ENCODE measurements around the gene PGGHG.
"Not testable (repeated sequence)": the region's sequence is repeated elsewhere in the genome, so short reads cannot be mapped to it uniquely, and the experiment has no call there.

The PGGHG gene

DNA sequence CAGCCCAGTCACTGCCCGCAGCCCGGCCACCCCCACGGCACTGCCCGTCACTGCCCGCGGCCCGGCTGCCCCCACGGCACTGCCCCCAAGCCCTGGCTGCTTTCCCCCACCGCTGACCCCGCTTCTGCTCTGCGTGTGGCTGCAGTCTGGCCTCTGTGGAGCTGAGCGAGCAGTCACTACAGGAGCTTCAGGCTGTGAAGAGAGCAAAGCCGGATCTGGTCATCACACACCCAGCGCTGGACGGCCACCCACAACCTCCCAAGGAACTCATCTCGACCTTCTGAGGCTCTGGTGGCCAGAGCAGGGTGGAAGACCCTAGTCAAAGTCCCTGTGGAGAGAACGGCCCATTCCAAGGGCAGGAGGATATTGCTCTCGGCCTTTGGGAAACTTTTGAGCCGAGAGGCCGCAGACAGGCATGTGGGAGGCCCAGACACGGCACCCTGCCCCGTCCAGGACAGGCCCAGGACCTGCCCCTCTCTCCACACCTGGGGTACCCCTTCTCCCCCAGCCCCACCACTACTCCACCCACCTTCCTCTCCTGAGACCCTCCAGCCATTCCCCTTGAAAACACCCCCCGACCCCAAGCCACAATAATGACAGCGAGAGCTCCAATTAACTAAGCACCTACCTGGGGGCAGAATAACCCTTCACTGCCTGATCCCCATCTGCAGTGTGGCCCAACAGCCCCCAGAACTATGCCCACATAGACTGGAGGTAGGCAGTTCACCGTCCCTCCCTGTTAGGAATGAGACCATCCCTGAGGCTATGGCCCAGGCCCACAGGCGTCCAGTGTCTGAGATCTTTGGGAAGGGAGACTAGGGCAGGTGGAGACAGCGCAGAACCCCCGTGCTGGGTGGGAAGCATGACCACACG is 3.7 kb upstream of the PGGHG start:
- no peak for DNase-seq (ENCODE audit: low read depth in 2 of 2)

DNA sequence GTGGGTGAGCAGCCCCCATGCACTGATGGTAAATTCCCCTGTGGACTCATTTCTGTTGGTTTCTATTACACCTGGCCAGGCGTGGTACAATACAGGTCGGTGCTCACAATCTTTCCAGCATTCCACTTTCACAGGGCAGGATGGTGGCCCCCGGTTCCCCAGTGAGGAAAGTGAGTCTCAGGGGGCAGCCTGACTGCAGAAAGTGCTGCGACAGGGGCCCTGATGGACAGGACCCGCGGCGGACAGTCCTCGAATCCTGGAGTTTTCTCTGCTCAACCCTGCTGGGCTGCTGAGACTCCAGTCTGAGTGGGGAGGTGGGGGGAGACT is 3.1 kb upstream of the PGGHG start:
- DNase-seq (ENCODE audit: low read depth in 2 of 2), result no peak

DNA sequence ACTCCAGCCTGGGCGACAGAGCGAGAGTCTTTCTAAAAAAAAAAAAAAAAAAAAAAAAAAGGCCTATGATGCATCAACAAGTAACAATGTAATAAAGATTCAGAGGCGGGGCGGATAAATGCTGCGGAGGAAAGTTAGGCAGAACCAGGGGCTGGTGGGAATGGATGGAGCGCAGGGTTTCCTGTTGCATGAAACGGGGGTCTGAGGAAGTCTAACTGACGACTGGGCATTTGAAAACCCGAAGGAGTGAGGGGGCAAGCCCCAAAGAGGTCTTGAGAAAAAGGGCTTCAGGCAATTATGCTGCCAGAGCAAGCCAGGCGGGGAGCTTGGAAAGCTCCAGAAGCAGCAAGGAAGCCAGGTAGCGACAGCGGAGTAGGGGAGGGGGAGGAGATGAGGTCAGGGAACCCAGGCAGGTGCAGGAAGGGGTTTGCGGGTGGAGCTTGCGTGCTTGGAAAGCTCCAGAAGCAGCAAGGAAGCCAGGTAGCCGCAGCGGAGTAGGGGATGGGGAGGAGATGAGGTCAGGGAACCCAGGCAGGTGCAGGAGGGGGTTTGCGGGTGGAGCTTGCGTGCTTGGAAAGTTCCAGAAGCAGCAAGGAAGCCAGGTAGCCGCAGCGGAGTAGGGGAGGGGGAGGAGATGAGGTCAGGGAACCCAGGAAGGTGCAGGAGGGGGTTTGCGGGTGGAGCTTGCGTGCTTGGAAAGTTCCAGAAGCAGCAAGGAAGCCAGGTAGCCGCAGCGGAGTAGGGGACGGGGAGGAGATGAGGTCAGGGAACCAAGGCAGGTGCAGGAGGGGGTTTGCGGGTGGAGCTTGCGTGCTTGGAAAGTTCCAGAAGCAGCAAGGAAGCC is 1.7 kb upstream of the PGGHG start:
- not testable (repeated sequence) for DNase-seq (ENCODE audit: low read depth in 2 of 2)

DNA sequence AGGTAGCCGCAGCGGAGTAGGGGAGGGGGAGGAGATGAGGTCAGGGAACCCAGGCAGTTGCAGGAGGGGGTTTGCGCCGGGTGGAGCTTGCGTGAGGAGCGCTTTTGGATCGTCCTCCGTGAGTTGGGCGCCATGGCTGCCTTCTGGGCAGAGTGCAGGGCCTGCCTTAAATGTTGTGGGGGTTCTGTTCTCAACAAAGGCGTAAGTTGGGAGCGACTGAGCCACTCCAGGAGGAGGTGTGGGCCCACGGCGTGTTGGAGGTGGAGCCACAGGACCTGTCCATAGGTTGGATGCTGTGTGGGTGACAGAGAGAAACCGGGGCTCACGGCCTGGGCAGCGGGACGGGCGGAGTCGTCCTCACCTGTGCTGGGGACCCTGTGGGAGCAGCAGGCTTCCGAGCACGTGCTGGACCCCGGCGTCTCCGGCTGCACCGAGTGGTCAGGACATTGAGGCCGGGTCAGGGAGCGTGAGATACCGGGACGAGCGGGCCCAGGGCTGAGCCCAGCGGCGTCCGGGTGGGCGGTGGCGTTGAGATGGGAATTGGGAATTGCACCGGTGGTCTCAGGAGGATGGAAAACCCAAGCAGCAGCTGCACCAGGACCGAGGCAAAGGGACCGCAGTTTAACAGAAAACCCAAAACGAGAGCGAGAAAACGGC is 977 bp upstream of the PGGHG start:
- no peak for DNase-seq (ENCODE audit: low read depth in 2 of 2)

DNA sequence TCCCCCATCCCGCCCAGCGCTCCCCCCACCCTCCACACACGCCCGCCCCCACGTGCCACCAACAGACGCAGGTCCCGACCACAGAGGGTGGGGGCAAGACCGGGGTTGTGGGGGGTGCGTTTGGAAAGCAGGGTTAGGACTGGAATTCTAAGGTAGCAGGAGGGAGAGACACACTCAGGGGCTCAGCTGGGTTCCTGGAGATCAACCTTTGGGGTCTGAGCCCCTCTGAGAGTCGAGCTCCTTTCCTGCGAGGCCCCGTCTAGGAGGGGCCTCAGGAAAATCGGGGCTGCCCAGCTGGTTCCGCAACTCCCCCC is 429 bp downstream of the PGGHG start:
- DNase-seq (ENCODE audit: low read depth in 2 of 2), result no peak

DNA sequence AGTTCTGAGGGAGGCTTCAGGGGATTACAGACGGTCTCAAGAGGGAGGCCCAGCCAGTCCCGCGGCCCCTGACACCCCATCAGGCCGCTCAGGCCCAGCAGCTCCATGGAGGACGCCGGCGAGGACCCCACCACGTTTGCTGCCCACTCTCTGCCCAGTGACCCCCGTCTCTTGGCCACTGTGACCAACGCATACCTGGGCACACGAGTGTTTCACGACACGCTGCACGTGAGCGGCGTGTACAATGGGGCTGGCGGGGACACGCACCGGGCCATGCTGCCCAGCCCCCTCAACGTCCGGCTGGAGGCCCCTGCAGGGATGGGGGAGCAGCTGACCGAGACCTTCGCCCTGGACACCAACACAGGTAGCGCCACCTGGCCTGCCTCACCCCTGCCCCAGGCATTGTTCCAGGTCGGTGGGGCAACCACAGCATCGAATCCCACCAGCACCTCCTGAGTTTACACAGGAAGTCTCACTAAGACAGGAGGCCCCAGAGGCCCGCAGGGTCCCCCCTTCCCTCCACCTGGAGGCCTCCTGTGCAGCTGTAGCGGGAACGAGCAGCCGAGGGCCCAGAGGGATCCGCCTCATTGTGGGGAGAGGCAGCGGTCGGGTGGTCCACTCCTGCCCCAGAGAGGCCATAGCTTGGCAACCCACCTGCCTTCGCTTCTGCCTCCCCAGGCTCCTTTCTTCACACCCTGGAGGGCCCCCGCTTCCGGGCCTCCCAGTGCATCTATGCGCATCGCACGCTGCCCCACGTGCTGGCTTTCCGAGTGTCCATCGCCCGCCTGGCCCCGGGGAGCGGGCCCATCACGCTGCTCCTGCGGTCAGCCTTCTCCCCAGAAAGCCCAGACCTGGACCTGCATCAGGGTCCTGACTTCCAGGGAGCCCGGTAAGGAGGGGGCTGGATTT is 1.0 kb downstream of the PGGHG start:
- DNase-seq (ENCODE audit: low read depth in 2 of 2), result no peak

DNA sequence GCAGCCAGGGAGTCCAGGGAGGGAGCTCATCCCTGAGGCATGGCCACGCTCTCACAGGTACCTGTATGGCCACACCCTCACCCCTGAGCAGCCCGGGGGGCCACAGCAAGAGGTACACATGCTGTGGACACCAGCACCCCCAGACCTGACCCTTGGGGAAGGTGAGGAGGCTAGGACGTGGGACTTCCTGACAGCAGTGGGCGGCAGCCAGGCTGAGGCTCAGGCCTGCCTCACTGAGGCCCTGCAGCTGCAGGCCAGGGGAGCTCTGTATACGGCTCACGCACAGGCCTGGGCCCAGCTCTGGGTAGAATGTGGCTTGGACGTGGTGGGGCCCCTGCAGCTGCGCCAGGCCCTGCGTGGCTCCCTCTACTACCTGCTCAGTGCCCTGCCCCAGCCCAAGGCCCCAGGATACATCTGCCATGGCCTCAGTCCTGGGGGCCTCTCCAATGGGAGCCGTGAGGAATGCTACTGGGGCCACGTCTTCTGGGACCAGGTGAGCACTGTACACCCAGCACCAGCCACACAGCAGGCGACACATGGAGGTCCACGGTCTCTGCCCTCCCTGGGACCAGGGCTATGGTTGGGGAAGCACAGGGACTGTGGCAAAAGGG is 1.8 kb downstream of the PGGHG start:
- no peak for DNase-seq (ENCODE audit: low read depth in 2 of 2)

DNA sequence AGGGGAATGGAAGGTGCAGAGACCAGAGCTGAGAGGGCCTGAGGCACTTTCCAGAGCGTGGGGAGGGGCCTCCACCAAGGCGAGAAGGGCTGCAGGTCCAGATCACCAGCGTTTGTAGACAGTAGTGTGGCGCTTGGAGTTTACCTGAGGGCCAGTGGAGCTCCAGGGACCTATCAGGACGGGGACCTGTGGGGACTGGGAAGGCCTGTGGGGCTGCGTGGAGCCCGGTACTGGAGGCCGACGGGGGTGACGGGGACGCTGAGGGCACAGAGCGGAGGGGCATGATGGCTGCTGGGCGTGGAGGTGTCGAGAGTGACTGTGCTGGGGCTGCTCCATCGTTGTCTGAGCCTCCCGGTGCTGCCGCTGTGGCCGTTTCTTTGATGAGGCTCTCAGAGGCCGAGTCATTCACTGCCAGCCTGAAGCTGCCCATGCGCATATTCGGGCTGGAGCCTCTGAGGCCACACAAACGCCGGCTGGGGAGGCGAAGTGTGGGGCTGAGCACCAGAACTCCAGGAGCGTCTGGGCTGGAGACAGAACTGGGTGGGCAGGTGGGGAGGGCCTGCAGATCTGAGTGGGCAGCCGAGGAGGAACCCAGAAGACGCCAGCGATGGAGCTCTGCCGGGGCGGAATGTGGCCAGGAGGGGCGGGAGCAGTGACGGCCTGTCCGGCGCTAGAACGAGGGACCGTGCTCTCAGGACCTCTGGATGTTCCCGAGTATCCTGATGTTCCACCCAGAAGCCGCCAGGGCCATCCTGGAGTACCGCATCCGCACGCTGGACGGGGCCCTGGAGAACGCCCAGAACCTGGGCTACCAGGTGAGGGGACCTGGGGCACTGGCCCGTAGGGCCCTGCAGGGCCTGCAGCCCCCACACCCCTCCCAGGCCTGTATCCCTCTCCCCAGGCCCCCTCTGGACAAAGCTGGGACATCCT is 2.6 kb downstream of the PGGHG start:
- no peak for DNase-seq (ENCODE audit: low read depth in 2 of 2)

DNA sequence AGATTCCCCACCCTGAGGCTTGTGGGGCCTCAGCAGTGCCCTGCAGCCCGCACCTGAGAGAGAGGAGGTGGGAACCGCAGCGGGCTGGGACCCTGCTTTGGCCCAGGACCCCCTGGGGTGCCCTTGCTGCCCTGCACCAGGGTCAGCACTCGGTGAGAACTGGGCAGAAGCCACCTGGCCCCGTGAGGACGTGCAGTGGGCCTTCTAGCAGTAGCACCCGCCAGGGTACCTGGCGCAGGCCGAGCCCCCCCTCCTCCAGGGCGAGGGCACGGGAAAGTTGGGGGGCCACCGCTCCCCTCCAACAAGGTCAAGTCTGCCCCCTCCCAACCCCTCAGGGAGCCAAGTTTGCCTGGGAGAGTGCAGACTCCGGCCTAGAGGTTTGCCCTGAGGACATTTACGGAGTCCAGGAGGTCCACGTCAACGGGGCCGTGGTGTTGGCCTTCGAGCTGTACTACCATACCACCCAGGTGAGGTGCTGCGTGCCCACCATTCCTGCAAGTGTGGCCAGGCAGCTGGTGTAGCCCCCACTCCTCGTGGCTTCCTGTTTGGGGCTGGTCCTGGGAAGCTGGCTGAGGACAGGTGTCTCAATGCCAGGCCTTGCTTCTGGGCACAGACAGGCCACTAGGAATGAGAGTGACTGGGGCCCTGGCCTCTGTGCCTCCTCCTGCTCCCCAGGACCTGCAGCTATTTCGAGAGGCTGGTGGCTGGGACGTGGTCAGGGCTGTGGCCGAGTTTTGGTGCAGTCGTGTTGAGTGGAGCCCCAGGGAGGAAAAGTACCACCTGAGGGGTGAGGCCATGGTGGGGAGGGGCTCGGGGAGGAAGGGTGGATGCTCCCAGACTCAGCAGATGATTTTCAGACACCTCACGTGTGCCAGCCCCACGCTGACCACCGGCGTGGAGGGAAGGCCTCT is 3.5 kb downstream of the PGGHG start:
- DNase-seq (ENCODE audit: low read depth in 2 of 2), result no peak

DNA sequence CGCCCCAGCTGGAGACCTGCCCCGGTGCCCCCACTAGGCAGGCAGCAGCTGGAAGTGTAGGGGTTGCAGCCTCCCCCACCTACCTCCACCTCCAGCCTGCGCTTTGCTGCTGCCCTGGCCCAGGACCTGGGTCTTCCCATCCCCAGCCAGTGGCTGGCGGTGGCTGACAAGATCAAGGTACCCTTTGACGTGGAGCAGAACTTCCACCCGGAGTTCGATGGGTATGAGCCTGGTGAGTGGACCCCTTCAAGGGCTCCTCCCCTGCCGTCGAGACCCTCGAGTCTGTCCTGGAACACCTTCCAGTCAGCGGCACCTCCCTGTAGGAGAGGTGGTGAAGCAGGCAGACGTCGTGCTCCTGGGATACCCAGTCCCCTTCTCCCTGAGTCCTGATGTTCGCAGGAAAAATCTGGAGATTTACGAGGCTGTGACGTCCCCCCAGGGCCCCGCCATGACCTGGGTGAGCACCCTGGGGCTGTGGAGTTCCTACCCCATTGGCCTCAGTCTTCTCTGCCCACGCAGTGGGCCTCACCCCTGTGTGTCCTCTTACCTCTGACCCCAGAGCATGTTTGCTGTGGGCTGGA is 4.4 kb downstream of the PGGHG start:
- no peak for DNase-seq (ENCODE audit: low read depth in 2 of 2)

DNA sequence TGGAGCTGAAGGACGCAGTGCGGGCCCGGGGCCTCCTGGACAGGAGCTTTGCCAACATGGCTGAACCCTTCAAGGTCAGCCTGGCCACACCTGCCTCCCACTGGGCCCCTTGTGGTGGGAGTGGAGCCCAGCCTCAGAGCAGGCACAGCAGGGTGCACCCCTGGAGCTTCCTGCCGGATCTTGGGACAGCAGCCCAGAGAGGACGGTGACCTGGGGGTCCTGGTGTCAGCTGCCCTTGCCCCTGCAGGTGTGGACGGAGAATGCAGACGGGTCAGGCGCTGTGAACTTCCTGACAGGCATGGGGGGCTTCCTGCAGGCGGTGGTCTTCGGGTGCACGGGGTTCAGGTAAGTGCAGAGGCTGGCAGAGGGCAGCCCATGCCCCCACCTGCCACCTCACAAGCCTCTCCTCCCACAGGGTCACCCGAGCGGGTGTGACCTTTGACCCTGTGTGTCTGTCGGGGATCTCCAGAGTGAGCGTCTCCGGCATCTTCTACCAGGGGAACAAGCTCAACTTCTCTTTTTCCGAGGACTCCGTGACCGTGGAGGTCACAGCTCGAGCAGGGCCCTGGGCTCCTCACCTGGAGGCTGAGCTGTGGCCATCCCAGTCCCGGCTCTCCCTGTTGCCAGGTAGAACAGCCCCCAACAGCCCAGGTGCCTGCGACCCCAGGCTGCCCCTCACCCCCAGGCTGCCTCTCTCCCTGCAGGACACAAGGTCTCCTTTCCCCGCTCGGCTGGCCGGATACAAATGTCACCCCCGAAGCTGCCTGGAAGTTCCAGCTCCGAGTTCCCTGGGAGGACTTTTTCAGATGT is 5.1 kb downstream of the PGGHG start:
- DNase-seq (ENCODE audit: low read depth in 2 of 2), result no peak

DNA sequence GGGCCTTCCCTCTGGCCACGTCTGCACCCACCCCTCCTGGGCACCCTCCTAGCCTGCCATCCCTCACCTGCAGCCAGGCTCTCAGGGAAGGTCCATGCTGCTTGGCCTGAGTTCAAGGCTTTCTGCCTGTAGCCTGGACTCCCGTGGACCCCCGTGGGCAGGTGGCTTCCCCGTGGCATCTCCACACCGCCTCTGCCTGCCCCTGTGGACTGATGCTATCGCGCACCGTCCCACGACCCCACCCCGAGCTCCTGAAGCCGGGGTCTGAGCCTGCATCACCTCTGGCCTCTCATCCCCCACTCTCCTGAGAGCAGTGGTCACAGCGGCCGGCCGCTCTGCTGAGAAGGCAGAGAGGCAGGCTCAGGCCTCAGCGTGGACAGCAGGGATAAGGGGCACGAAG is 5.9 kb downstream of the PGGHG start:
- no peak for DNase-seq (ENCODE audit: low read depth in 2 of 2)

DNA sequence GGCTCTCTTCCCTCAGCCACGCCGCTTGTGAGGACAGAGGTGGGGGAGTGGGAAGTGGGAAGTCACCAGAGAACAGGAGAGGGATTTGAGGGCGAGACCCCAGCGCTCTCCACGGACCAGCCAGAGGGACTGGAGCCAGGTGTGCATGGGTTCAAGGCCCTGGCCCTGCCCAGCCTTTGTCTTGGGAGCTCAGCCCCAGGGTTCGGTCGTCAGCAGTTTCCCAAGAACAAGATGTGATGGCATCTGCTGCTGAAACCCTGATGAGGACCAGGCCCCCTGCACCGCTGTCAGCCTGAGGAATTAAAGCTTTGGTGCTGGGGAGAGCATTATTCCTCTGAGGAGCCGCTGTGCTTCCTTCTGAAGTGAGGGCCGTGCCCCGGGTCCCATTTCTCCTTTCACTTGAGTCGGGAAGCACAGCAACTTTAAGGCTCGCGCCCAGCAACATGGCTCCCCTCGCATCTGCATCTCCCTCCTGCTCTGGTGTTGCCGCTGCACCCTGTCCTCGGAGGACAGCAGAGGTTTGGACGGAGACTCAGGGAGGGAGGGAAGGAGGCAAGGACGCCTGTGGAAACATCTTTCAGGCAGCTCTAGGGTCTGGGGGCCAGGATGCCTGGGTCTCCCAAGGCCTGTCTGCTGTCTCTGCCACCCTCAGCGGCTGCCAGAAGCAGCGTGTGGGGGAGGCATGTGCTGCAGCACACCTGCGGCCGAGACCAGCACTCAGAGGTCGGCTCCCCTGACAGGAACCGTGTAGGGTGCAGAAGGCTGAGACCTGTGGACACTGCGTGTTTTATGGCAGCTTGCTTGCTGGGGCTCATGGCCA is 6.6 kb downstream of the PGGHG start:
- DNase-seq (ENCODE audit: low read depth in 2 of 2), result no peak

DNA sequence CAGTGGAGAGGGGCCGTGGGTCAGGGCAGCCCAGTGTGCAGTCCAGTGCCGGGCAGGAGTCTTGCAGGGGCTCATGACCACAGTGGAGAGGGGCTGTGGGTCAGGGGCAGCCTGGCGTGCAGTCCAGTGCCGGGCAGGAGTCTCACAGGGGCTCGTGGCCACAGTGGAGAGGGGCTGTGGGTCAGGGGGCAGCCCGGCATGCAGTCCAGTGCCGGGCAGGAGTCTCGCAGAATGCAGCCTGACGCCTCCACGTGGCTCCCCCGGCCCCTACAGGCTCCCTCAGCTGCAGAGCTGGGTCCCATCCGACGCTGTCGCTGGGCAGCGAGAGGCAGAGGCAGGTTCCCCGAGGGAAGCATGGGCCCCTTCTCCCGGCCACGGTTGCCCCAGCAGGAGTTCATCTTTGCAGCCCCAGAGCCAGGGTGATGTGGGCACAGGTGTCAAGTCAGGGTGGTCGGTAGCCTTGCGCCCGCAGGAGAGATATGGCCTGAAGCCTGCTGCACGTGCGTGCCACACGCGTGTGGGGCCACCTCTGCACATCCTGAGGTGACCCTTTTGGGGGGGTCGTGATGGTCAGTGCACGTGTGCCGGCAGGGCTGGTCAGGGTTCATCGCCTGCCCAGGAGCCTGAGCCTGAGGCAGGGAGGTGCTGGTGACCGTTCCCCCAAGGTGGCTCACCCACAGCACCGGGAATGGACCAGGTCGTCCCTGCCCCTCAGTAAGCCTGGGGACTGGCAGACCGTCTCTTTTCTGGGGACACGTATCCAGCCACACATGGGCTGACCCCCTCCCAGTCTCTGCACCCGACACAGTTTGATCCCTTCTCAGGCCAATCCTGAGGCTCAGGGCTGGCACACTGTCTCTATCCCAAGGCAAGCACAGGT is 7.5 kb downstream of the PGGHG start:
- no peak for DNase-seq (ENCODE audit: low read depth in 2 of 2)

DNA sequence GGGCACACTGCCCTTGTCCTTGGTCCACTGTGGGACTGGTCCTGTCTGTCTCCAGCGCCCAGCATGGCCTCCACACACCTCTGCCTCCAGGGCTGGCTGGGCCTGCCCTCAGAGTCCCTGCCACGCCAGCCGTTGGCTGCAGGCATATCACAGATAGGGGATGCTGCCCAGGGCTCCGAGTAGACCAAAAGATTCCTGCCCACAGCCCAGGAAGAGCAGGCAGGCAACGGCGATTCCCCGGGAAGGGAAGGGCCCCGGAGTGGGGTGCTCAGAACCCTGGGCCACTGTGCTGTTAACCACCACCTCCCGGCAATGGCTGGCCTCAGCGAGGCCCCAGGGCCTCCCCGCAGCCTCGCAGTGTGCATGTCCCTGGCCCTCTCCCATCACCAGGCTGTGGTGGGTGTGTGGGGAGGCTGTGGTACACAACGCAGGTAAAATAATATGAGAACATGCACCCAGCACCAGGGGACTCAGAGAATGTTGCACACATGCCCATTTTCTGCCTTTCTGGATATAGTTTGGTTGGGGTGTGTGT is 8.2 kb downstream of the PGGHG start:
- DNase-seq (ENCODE audit: low read depth in 2 of 2), result no peak
